Activated CD8-positive, alpha-beta T cell treated with anti-CD3 and anti-CD28 coated beads, Interleukin-2, amount 10 ng/mL, durations not matched to agents 7 days and 5 days (primary cell): ENCODE results near the gene TGFB3. TPM values are rescaled to one million over a fixed set of nuclear protein-coding genes. Genes with fewer than 3 reads are reported as not detected.
A peak's percentile ranks its signal among the peaks of the same experiment; 100 is the strongest.

Experiments used
- ATAC-seq: fragments of 150-1000 bp; cut with Tn5 transposase; one replicate; pipeline ENCODE4 v1.10.0; 2021; ENCODE audit warnings: moderate library complexity
- CTCF ChIA-PET: fragments of 350-600 bp; sonication (Branson Sonifier 250); formaldehyde crosslinking; loops from one replicate; lab custom pipeline; 2021; ENCODE audit warnings: antibody characterized with exemption; lab: Charles Lee
- POLR2A ChIA-PET: fragments of 350-600 bp; sonication (Branson Sonifier 250); formaldehyde crosslinking; loops from one replicate; lab custom pipeline; 2021; ENCODE audit warnings: antibody characterized with exemption; lab: Charles Lee
- DNase-seq: peaks from one replicate; pipeline ENCODE4 v3.0.0-alpha.2; 2020
- H3K27ac Mint-ChIP-seq: one replicate; pipeline ENCODE4 v1.8.0; 2021; ENCODE audit warnings: mild to moderate bottlenecking, mixed read lengths
- H3K27me3 Mint-ChIP-seq: one replicate; pipeline ENCODE4 v1.8.0; 2021; ENCODE audit warnings: low read depth, mixed read lengths
- H3K36me3 Mint-ChIP-seq: one replicate; pipeline ENCODE4 v1.8.0; 2021; ENCODE audit warnings: low read depth, mixed read lengths
- H3K4me1 Mint-ChIP-seq: one replicate; pipeline ENCODE4 v1.8.0; 2021; ENCODE audit warnings: low read depth, mixed read lengths
- H3K4me3 Mint-ChIP-seq: one replicate; pipeline ENCODE4 v1.8.0; 2021; ENCODE audit warnings: mild to moderate bottlenecking, mixed read lengths
- H3K9me3 Mint-ChIP-seq: one replicate; pipeline ENCODE4 v1.8.0; 2022; ENCODE audit warnings: mixed read lengths; ENCODE audit not compliant: insufficient read depth
- total RNA-seq, 2 experiments: library from RNA; stranded (reverse); gene quantifications; one replicate each; pipeline ENCODE4 v1.2.3, GENCODE V29; 2021

Gene TGFB3
- total RNA-seq, 2 experiments from 2014 or later = 1.7 to 1.8 TPM

GRCh38 chr14:75985618-75986438, 4.0 kb upstream of the TGFB3 start, which contains the start of gene IFT43:
IFT43 (plus strand) TSS chr14:75985763; CDS start chr14:75985787, 24 bp downstream.
- H3K9me3 Mint-ChIP-seq = no peaks in the 10 kb centered on the region
- H3K27ac Mint-ChIP-seq = peak within 1 kb of the TSS; percentile 71
- H3K36me3 Mint-ChIP-seq = no peaks in the 10 kb centered on the region
- peak; percentile 75 for ATAC-seq
- ChIA-PET CTCF (interaction anchor here (0.8 to 14.7 kb wide), 6 partner anchors 13 to 409 kb away, joined by 3 to 202 read pairs (median 4); no protein-coding TSS in a partner anchor), POLR2A (no interaction called here)
- peak within 1 kb of the TSS; percentile 80 for H3K4me3 Mint-ChIP-seq
- H3K27me3 Mint-ChIP-seq = peaks cover 11% of the 10 kb centered on the region
- peak; percentile 95 for DNase-seq
- peaks cover 25% of the 10 kb centered on the region for H3K4me1 Mint-ChIP-seq

DNA sequence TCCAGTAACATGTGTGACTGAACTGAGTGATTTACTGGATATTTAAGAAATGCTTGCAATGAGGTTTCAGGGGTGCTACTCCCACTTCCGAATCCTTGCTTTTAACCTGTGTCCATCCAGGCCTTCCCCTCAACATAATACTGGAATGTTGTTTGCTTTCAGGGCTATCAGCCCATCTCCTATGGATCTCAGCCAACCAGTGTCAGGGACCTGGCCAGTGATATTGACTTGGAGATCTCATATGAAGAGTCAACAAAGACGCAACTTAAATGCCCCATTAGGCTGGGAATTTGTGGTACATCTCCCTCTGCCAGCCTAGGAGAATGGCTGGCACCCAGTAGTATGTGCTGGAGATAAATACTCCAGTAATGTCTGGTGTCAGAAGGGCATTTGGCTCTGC, 2.9 kb upstream of the TGFB3 start:
- no peaks in the 10 kb centered on the region for H3K36me3 Mint-ChIP-seq
- H3K27ac Mint-ChIP-seq = no peak overlapping the region
- H3K4me3 Mint-ChIP-seq = no peak overlapping the region
- CTCF ChIA-PET = interaction anchor here (1.1 to 14.7 kb wide), 5 partner anchors 12 to 408 kb away, joined by 3 to 202 read pairs (median 4); no protein-coding TSS in a partner anchor
- no peaks in the 10 kb centered on the region for H3K9me3 Mint-ChIP-seq
- peaks cover 34% of the 10 kb centered on the region for H3K4me1 Mint-ChIP-seq
- DNase-seq (no peak), ATAC-seq (no peak)
- H3K27me3 Mint-ChIP-seq = peaks cover 11% of the 10 kb centered on the region
- POLR2A ChIA-PET = no interaction called here

DNA sequence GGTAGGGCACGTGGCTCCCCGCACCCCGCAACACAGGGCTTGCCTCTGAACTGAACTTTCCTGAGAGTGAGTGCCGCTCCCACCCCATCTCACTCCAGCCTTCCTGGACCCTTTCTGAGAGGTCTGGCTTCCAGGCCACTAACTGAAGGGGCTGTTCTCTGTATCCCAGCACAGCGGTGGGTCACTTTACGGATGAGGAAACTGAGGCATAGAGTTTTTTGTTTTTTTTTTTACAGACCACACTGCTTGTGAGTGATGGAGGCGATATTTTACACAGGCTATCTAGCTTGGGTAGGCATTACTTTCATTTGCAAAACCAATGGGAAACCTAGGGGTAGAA, 1.2 kb upstream of the TGFB3 start:
- no peaks in the 10 kb centered on the region for H3K9me3 Mint-ChIP-seq
- peaks cover 49% of the 10 kb centered on the region for H3K4me1 Mint-ChIP-seq
- DNase-seq (no peak), ATAC-seq (no peak)
- ChIA-PET CTCF (interaction anchor here (0.6 to 14.7 kb wide), 34 partner anchors 8 to 494 kb away, joined by 3 to 202 read pairs (median 4); no protein-coding TSS in a partner anchor), POLR2A (interaction anchor here (0.8 to 1.4 kb wide), 4 partner anchors 10 to 322 kb away, joined by 3 to 4 read pairs (median 3); partner anchors contain the start of genes ERG28 and TTLL5)
- H3K4me3 Mint-ChIP-seq = peak overlapping the region; percentile 69
- H3K36me3 Mint-ChIP-seq = no peaks in the 10 kb centered on the region
- H3K27me3 Mint-ChIP-seq = peaks cover 11% of the 10 kb centered on the region
- no peak overlapping the region for H3K27ac Mint-ChIP-seq

DNA sequence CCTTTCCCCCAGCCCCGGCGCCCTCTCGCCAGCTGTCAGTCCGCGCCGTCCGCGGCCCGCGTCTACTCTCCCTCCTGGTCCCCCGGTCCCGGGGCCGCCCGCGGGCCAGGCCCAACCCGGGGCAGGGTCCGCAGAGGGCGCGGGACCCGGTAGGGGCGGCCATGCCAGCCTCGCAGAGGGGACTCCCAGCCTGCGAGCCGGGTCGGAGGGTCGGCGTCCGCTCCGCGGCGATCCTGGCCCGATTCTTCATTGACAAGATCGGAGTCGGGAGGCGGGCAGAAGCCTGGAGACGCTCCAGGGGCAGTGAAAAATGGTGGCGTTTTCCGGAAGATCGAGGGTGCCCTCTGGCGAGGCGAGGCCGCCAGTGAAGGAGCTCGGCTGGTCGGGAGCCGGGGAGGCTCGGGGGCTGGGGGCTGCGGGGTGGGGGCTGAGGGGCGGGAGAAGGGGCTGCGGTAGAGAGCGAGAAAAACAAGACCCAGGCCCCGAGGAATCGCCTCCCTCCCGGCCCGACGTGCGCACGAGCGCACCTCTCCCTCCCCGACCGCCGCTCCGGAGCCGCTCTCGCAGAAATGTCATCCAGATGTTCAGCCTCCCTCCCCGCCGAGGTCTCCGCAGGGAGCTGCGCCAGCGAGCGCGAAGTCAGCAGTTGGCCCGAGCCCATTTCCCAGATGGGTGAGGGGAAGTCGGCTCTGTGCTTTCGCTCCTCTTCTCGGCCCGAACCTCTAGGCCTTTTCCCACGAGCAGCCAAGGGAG, 647 bp upstream of the TGFB3 start:
- no peak overlapping the region for H3K27ac Mint-ChIP-seq
- peaks cover 49% of the 10 kb centered on the region for H3K4me1 Mint-ChIP-seq
- H3K27me3 Mint-ChIP-seq = peaks cover 11% of the 10 kb centered on the region
- no peaks in the 10 kb centered on the region for H3K36me3 Mint-ChIP-seq
- ChIA-PET POLR2A (interaction anchor here (0.8 to 1.4 kb wide), 4 partner anchors 9 to 322 kb away, joined by 3 to 4 read pairs (median 3); partner anchors contain the start of genes ERG28 and TTLL5), CTCF (interaction anchor here (0.6 to 14.7 kb wide), 34 partner anchors 8 to 494 kb away, joined by 3 to 202 read pairs (median 4); no protein-coding TSS in a partner anchor)
- H3K4me3 Mint-ChIP-seq = peak overlapping the region; percentile 69
- ATAC-seq (peak; percentile 70), DNase-seq (peak; percentile 80)
- H3K9me3 Mint-ChIP-seq = no peaks in the 10 kb centered on the region

- DNase-seq (no peak), ATAC-seq (no peak)
- ChIA-PET POLR2A (no interaction called here), CTCF (interaction anchor here (0.9 to 14.7 kb wide), 4 partner anchors 9 to 403 kb away, joined by 4 to 202 read pairs (median 94); no protein-coding TSS in a partner anchor)
- H3K27ac Mint-ChIP-seq = no peak overlapping the region
- no peaks in the 10 kb centered on the region for H3K9me3 Mint-ChIP-seq
- peaks cover 11% of the 10 kb centered on the region for H3K27me3 Mint-ChIP-seq
- peak overlapping the region; percentile 69 for H3K4me3 Mint-ChIP-seq
- no peaks in the 10 kb centered on the region for H3K36me3 Mint-ChIP-seq
- H3K4me1 Mint-ChIP-seq = peaks cover 40% of the 10 kb centered on the region
Observed at GRCh38 chr14:75980856-75981255, 939 bp downstream of the TGFB3 start.

DNA sequence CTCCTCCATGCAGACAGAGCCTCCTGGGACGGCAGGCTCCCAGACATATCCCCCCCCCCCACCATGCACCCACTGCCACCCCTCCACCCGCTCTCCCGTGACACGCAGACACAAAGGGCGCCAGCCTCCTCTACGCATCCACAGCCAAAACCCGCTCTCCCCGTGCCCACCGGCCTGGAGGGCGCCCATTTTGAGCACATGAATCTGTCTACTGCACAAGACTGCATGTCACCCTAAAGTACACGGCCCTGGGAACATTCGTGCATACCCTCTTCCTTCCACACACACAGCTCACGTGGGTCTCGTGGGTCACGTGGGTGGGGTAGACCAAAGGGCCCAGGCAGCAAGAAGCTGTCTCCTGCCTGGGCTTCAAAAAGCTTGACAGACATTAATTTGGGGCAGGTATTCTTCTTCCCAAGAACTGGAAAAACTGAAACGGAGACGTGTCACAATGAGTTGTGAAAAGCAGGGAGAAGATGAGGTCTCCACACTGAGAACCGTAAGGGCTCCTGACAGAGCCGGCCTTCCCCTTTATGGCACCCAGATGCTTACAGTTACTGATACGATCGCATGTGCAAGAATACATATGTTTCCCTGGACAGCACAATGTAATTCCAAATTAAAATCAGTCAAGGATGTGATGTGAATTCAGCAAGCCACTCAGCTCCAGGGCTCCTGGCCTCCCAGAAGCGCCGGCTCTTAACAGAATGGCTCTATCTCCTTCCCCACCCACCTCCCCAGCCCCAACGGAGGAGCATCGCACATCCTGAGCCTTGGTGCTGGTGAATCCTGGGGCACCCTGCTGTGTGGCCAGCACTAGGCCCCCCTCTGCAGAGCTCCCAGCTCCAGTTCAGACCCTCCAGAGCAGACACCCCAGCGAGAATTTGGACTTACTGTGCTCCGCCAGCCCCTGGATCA, 1.9 kb downstream of the TGFB3 start:
- H3K27ac Mint-ChIP-seq = peak overlapping the region; percentile 41
- H3K27me3 Mint-ChIP-seq = peaks cover 11% of the 10 kb centered on the region
- no peaks in the 10 kb centered on the region for H3K36me3 Mint-ChIP-seq
- peaks cover 38% of the 10 kb centered on the region for H3K4me1 Mint-ChIP-seq
- H3K4me3 Mint-ChIP-seq = no peak overlapping the region
- no peaks in the 10 kb centered on the region for H3K9me3 Mint-ChIP-seq
- ATAC-seq (no peak), DNase-seq (no peak)
- CTCF ChIA-PET = interaction anchor here (0.7 to 14.7 kb wide), 13 partner anchors 11 to 403 kb away, joined by 3 to 202 read pairs (median 4); no protein-coding TSS in a partner anchor
- POLR2A ChIA-PET = interaction anchor here (0.6 to 1.3 kb wide), 2 partner anchors 14 to 172 kb away, joined by 3 read pairs; no protein-coding TSS in a partner anchor

- H3K36me3 Mint-ChIP-seq = no peaks in the 10 kb centered on the region
- H3K27ac Mint-ChIP-seq = peak overlapping the region; percentile 60
- H3K4me1 Mint-ChIP-seq = peaks cover 38% of the 10 kb centered on the region
- H3K4me3 Mint-ChIP-seq = no peak overlapping the region
- H3K27me3 Mint-ChIP-seq = peaks cover 6% of the 10 kb centered on the region
- ChIA-PET POLR2A (interaction anchor here (1.3 kb wide), 1 partner anchor 14 kb away, joined by 3 read pairs; no protein-coding TSS in a partner anchor), CTCF (interaction anchor here (0.6 to 14.7 kb wide), 15 partner anchors 9 to 402 kb away, joined by 3 to 202 read pairs (median 3); no protein-coding TSS in a partner anchor)
- ATAC-seq (no peak), DNase-seq (no peak)
- no peaks in the 10 kb centered on the region for H3K9me3 Mint-ChIP-seq
Observed at GRCh38 chr14:75979071-75979571, 2.7 kb downstream of the TGFB3 start.

DNA sequence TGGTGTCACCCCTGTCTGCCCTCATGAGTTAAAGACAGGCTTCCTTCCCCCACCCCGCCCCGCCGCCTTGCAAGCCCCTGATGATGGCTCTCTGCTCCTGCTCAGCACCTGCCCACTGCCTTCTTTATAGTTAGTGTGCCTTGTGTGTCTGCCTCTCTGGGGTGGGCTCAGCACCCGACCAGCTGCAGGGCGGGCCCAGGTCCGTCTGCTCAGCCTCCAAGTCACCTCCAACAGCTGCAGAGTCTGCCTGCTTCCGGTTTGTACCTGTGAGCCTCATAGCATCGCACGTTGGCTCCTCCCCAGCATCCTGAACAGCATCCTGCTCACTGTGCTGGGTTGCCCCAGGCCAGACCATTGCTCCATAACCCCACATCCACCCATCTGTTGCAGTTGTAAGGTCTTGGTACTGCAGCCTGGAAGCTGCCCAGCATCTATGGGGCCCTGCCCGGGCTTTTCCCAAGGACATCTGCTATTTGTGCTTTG, 3.5 kb downstream of the TGFB3 start:
- ChIA-PET CTCF (interaction anchor here (1.0 to 14.7 kb wide), 10 partner anchors 8 to 401 kb away, joined by 3 to 202 read pairs (median 4); no protein-coding TSS in a partner anchor), POLR2A (interaction anchor here (0.6 kb wide), 1 partner anchor 91 kb away, joined by 3 read pairs; no protein-coding TSS in a partner anchor)
- H3K27me3 Mint-ChIP-seq = no peaks in the 10 kb centered on the region
- DNase-seq (peak; percentile 53), ATAC-seq (no peak)
- H3K4me1 Mint-ChIP-seq = peaks cover 38% of the 10 kb centered on the region
- H3K27ac Mint-ChIP-seq = no peak overlapping the region
- H3K36me3 Mint-ChIP-seq = no peaks in the 10 kb centered on the region
- no peak overlapping the region for H3K4me3 Mint-ChIP-seq
- H3K9me3 Mint-ChIP-seq = no peaks in the 10 kb centered on the region

GRCh38 chr14:75977582-75977943, 4.2 kb downstream of the TGFB3 start:
- H3K27ac Mint-ChIP-seq = no peak overlapping the region
- ChIA-PET POLR2A (no interaction called here), CTCF (interaction anchor here (1.0 to 14.7 kb wide), 3 partner anchors 71 to 323 kb away, joined by 3 to 183 read pairs (median 17); no protein-coding TSS in a partner anchor)
- ATAC-seq (no peak), DNase-seq (no peak)
- H3K4me1 Mint-ChIP-seq = peaks cover 36% of the 10 kb centered on the region
- H3K27me3 Mint-ChIP-seq = no peaks in the 10 kb centered on the region
- no peaks in the 10 kb centered on the region for H3K9me3 Mint-ChIP-seq
- H3K36me3 Mint-ChIP-seq = no peaks in the 10 kb centered on the region
- H3K4me3 Mint-ChIP-seq = no peak overlapping the region
